ENCODE results near the gene CCT3.

DNA sequence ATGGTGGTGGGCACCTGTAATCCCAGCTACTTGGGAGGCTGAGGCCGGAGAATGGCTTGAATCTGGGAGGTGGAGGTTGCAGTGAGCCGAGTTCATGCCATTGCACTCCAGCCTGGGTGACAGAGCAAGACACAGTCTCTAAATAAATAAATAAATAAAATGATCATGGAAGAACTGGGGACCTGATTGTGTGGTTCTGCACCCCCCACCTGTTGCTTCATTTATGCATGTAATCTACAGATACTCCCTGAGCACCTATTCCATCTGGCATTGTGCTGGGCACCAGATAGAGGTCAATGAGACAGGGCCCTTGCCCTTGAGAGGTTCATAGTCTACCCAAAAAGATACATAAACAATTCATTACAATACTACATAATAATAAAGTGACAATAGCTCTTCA lies 19.9 kb upstream of the CCT3 start:
- TF ChIP-seq POLR2A (IDR thresholded peaks at IDR 0.05; ENCODE audit: low read depth, low read length) = no peak
- no peak for TF ChIP-seq EZH2 (IDR thresholded peaks at IDR 0.05; ENCODE audit: borderline replicate concordance, control insufficient read depth, low read depth, low read length)
- no peak for TF ChIP-seq JUNB (IDR thresholded peaks at IDR 0.05)
- no peak for TF ChIP-seq ZNF687 (IDR thresholded peaks at IDR 0.05)
- TF ChIP-seq REST (IDR thresholded peaks at IDR 0.05; ENCODE audit: low read depth, low read length) = no peak
- TF ChIP-seq SUPT20H (IDR thresholded peaks at IDR 0.05; ENCODE audit: borderline replicate concordance, control insufficient read depth, low read depth, low read length) = no peak

All from GM12878 (cell line).